GM21381 (cell line): ENCODE data around the gene RBM42.
A peak's percentile ranks its signal among the peaks of the same experiment; 100 is the strongest.
"Not testable (repeated sequence)": the region's sequence is repeated elsewhere in the genome, so short reads cannot be mapped to it uniquely, and the experiment has no call there.

Experiments
- ATAC-seq: cut with Tn5 transposase; IDR thresholded peaks from one replicate; pipeline ENCODE4 v1.9.1; 2021; ENCODE audit warnings: mild to moderate bottlenecking, moderate library complexity; ENCODE audit not compliant: unreplicated experiment

RBM42 gene

DNA sequence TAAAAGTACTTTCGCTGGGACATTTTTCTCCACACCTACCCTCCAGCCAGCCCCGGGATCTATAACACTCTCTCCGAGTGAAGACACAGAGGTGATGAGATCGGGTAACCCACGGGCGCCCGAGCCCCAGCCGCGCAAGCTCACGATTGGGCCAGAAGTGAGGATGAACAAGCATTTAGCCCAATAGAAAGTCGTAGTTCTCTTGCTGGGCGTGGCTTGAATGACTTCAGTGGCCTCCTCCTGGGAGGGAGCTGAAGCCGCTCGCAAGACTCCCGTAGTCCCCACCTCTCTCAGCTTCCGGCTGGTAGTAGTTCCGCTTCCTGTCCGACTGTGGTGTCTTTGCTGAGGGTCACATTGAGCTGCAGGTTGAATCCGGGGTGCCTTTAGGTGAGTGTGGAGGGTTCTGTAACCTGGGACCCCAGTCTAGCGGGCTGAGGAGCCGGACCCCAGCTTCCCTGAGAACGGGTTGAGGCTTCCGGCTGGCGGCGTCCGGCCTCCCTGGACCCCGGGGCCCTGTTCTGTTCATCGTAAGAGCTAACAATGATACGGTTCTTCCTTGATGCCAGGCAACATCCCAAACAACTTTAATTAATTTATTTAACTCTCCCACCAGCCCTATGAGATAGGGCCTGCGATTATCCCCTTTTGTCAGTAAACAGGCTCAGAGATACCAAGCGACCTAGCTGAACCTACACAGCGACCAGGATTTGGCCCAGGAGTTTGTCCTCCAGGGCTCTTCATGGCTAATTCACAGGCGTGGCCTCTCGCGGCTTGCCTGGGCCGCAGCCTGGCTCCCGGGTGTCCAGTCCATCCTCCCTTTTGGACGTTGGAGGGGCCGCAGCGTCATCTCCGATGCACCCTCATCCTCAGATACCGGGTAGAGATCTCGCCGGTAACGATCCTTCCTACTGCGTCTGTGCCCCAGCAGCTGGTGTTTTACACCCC, 19.5 kb downstream of the RBM42 start, which contains the start of gene COX6B1:
Gene COX6B1 (plus strand): TSS at position 307 of the 945 bp plus-strand sequence. CDS start 2,921 bp downstream, outside the sequence.
- ATAC-seq, result peak; percentile 53

DNA sequence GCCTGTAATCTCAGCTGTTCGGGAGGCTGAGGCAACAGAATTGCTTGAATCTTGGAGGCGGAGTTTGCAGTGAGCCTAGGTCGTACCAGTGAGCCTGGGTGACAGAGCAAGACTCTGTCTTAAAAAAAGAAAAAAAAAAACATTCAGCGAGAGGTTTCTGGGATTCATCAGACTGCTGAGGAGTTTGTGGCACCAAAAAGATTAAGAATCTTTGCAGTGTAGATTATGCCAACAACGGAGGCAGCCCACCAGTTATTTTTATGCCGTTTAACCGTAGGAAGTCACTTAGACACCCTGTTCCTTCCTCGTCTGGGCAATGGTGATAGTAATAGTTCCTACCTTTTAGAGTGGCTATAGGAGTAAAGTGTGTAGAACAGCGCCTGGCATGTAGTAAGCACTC, 21.7 kb downstream of the RBM42 start:
- ATAC-seq, result no peak

DNA sequence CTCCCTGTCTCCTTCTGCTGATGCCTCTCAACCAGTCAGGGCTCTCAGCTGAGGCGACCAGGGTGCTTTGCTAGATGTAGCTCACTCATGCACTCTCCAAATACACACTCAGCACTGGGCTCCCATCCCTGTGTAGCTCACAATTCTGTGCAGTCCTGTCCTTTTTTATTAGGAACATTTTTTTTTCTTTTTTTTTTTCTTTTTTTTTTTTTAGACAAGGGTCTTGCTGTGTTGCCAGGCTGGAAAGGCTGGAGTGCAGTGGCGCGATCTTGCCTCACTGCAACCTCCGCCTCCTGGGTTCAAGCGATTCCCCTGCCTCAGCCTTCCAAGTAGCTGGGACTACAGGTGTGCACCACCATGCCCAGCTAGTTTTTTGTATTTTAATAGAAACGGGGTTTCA, 26.0 kb downstream of the RBM42 start:
- not testable (repeated sequence) for ATAC-seq

DNA sequence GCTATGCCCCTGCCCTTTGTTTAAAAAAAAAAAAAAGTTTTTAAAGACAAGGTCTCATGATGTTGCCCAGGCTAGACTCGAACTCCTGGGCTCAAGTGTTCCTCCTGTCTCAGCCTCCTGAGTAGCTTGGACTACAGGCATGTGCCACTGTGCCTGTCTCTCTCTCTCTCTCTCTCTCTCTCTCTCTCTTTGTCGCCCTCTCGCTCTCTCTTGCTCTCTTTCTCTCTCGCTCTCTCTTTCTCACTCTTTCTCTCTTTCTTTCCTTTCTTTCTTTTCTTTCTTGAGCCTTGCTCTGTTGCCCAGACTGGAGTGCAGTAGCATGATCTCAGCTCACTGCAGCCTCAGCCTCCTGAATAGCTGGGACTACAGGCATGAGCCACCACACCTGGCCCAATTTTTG, 26.8 kb downstream of the RBM42 start:
- ATAC-seq, result no peak

DNA sequence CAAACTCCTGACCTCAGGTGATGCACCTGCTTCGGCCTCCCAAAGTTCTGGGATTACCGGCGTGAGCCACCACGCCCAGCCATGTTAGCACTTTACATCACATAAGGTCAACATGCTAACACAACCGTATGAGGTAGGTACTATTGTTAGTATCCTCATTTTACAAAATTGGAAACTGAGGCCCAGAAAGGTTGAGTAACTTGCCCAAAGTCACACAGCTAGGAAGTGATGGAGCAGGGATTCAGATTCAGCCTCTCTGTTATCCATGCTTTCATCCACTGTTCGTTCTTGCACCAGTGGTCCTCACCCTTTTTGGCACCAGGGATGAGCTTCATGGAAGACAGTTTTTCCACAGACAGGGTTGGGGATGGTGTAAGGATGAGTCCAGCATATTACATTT, 27.9 kb downstream of the RBM42 start:
- ATAC-seq, result no peak

DNA sequence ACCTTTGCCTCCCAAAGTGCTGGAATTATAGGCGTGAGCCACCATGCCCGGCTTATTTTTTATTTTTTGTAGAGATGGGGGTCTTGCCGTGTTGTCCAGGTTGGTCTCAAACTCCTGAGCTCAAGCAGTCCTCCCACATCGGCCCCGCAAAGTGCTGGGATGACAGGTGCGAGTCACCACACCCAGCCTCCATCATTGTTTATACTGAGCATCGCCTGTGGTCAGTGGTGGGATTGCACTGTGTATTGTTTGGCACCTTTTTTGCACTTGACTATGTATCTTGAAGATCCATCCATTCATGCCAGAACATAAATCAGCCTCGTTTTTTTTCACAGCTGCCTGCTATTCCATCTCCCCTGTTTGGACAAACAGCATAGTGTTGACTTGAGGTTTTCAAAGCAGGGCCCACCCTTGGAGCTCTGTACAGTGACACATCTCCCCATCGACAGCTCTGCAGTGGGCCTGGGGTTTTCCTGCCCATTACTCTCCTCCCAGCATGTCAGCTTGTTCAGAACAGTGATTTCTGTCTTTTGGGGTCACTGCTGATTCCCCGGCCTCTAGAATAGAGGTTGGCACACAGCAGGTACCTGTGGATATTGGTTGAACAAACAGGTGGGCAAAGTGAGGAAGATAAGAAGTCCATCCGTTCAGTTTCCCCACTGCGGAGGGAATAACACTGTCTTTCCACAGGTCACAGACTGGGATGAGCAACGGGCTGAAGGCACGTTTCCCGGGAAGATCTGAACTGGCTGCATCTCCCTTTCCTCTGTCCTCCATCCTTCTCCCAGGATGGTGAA, 29.3 kb downstream of the RBM42 start:
- ATAC-seq, result no peak

DNA sequence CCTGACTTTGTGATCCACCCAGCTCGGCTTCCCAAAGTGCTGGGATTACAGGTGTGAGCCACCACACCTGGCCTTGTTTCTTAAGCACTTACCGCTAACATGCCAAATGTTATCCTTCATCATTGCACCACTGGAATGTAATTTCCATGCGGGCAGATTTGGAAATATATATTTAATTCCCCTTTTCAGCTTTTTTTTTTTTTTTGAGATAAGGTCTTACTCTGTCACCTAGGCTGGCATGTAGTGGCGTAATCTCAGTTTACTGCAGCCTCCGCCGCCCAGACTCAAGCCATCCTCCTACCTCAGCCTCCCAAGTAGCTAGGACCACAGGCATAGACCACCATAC, 33.1 kb downstream of the RBM42 start:
- ATAC-seq, result no peak

DNA sequence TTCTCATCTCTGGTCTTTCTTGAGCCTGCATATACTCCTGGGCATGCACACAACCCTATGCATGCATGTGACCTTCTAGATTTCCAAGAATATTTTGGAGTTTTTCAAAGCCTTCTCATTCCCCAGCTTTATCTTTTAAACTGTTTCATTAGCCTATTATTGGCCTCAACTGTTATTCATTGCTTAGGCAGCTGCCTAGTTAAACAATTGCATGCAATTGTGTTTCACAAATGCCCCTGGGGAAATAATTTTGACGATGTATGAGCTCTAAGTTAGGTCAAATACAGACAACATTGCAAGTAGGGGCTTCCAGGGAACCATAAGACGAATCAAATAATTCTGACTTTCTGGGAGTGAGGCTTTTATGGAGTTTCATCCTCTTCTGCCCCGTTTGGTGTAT, 35.1 kb downstream of the RBM42 start:
- no peak for ATAC-seq

DNA sequence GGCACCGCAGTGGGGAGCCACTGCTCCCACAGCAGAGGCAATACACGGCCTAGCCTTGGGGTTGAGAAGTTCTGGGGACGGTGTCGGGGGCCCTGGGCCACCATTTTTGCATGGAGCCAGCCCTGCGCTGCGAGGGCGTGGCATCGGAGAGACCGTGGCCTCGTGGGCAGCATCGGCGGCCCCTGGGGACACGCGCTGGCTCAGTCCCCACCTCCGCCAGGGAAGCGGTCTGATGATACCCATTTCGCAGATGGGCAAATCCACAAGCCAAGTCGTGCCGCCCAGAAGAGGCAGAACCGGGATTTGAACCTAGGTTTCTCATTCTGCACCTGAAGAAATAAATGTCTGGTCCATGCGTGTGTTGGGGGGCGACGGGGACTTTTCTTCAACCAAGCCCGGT, 36.3 kb downstream of the RBM42 start:
- no peak for ATAC-seq

DNA sequence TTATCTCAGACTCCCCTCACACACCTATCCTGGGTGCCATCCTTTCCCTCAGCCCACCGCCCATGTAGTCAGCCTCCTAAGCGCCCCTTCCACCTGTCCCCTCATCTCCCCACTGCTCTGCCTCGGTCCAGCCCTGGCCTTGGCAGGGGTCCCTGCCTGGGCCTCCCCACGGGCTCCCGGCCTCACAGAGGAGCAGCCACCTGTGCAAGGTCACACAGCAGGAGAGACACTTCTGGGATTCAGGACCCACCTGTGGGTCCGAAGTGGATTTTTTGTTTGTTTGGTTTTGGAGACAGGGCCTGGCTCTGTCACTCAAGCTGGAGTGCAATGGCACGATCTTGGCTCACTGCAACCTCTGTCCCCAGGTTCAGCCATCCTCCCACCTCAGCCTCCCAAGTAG, 36.8 kb downstream of the RBM42 start:
- no peak for ATAC-seq

DNA sequence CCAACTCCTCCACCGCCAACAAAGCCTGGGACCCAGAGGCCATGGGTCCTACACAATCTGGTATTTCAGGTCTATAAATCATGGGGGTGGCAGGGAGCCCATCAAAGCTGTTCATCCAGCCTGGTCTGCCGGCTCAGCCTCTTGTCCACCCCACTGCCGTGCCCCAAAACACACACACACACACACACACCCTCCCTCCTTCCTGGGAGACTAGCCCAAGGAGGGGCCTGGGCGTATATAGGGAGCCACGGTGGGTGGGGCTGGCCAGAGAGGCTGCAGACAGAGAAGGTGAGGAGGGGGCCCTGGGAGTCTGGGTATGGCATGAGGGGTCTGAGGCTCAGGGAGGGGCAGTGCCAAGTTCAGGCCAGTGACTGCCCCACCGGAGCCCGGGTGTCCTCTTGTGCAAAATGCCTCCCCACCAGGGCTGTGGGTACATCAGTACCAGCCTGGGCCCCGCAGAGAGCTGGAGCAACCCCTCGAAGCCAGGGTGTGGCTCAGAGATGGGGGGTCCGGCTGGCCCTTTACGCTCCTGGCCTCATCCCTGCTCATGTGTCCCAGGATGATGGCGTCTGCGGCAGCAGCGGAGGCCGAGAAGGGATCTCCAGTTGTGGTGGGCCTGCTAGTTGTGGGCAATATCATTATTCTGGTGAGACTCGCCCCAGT, 37.5 kb downstream of the RBM42 start, which contains the start of gene UPK1A:
Gene UPK1A (plus strand): TSS at position 267 of the 663 bp plus-strand sequence. CDS start 296 bp downstream, at position 563.
- ATAC-seq, result no peak

DNA sequence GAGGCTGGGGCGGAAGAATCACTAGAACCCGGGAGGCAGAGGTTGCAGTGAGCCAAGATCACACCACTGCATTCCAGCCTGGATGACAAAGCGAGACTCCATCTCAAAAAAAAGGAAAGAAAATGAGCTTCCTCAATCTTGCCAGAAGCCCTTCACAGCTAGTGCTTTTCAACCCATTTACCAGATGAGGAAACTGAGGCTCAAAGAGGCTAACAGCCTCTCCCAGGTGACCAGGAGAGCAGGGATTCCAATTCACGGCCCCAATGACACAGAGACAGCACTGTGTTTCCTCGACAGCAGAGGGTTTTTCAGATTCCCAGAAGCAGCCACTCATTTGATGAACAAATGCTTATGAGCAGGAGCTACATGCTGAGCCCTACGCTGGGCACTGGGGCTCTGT, 40.7 kb downstream of the RBM42 start:
- ATAC-seq, result no peak

DNA sequence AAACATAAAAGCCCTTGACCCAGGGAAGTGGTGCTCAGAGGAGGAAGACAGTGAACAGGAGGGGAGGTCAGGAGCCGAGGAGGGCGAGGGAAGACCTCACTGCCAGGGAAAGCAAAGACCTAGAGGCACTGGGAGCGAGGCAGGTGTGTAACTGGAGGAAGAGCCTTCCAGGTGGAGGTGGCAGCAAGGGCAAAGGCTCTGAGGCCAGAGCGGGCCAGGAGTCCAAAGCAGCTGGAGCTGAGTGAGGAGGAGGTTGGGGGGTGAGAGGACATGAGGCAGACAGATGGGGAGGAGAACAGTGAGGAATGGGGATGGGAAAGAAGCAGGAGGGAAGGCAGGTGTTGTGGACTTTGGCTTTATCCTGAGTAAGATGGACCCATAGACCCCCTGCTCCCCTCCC, 41.1 kb downstream of the RBM42 start:
- ATAC-seq, result no peak

DNA sequence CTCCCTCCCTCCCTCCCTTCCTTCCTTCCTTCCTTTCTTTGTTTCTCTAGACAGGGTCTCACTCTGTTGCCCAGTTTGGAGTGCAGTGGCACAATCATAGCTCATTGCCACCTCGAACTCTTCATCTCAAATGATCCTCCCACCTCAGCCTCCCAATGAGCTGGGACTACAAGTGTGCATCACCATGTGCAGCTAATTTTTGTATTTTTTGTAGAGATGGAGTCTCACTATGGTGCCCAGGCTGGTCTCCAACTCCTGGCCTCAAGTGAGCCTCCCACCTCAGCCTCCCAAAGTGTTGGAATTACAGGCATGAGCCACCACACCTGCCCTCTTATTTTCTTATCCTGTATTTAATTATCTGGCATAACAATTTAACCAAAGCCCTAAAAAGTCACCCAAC, 41.9 kb downstream of the RBM42 start:
- no peak for ATAC-seq

DNA sequence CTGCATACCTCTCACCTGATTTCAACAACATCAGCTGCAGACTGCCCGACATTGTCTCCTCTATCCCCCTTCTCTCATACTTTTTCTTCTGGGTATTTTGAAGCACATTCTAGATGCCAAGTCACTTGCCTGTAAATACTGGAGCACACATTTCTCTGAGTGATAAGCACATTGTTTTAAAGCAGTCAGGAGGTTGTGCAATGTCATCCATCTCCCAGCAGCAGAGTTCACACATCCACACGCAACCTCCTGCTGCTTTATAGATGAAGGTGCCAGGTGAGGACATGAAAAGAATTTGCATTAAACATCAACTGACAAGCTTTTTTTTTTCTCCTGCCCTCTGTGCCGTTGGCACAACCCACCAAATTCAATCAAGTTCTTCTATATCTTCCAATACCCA, 43.0 kb downstream of the RBM42 start:
- no peak for ATAC-seq

DNA sequence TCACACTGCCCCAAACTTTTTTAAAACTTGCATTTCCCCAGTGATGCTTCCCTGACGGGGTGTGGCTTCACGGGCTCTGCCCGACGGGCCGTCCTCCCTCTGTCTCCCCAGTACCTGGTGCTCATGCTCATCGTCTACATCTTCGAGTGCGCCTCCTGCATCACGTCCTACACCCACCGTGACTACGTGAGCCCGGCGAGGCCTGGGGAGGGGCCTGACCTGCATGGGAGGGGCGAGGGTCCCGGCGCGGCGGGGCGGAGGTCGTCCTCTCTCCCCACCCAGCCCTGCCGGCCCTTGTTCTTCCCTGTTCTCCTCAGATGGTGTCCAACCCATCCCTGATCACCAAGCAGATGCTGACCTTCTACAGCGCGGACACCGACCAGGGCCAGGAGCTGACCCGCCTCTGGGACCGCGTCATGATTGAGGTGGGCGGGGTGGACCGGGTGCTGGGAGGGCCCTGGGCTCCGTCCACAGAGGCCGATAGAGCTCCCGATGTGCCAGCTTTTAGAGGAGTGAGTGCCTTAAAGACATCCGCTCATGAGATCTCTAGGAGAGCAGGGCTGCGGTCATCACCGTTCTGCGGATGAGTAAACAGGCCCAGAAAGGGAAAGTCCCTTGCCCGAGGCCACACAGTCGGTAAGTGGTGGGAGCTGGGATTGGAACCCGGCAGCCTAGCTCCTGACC, 44.4 kb downstream of the RBM42 start:
- no peak for ATAC-seq

DNA sequence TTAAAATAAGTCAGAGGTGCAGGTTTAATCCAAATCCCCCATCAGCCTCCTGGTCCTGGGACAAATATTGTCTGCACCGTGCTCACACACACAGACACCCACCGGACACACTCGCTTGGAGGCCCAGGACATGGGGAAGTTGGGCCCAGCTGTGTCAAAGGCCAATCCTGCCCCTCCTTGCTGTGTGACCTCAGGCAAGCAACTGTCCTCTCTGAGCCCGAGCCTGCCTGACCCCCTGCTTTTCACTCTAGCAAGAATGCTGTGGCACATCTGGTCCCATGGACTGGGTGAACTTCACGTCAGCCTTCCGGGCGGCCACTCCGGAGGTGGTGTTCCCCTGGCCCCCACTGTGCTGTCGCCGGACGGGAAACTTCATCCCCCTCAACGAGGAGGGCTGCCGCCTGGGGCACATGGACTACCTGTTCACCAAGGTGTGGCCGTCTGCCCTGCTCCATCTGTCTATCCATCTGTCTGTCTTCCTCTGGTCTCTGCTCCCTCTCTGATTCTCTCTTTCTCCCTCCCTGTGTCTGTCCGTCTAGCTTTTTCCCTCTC, 46.8 kb downstream of the RBM42 start:
- ATAC-seq, result no peak
